RWPE2 (cell line): ENCODE measurements around the gene NAA16.

Experiments
- ATAC-seq: fragments of 200-7000 bp; cut with Tn5 transposase; 3 replicates; pipeline ENCODE4 v1.9.1; 2021; ENCODE audit warnings: low read depth
- DNase-seq: peaks from one replicate; pipeline ENCODE4 v3.0.0-alpha.2; 2020; ENCODE audit warnings: low spot score
- H3K27ac ChIP-seq: fragments of 450-650 bp; 2 replicates; pipeline ENCODE4 v1.5.1; 2017; ENCODE audit warnings: mild to moderate bottlenecking; ENCODE audit not compliant: poor library complexity, severe bottlenecking
- H3K27me3 ChIP-seq: fragments of 250-450 bp; sonication (Bioruptor Pico); 2 replicates; pipeline ENCODE4 v1.5.1; 2021; ENCODE audit warnings: mild to moderate bottlenecking, moderate library complexity; ENCODE audit not compliant: insufficient read depth, poor library complexity, severe bottlenecking
- H3K36me3 ChIP-seq: fragments of 250-450 bp; sonication (Bioruptor Pico); 2 replicates; pipeline ENCODE4 v1.5.1; 2020; ENCODE audit warnings: low read depth, mild to moderate bottlenecking, moderate library complexity
- H3K4me1 ChIP-seq: fragments of 250-450 bp; sonication (Bioruptor Pico); 2 replicates; pipeline ENCODE4 v1.5.1; 2021; ENCODE audit warnings: mild to moderate bottlenecking, moderate library complexity; ENCODE audit not compliant: insufficient read depth, poor library complexity, severe bottlenecking
- H3K4me3 ChIP-seq: fragments of 250-450 bp; sonication (Bioruptor Pico); 2 replicates; pipeline ENCODE4 v1.5.1; 2021; ENCODE audit warnings: mild to moderate bottlenecking, moderate library complexity; ENCODE audit not compliant: severe bottlenecking
- H3K9me3 ChIP-seq: fragments of 250-450 bp; sonication (Bioruptor Pico); 2 replicates; pipeline ENCODE4 v1.5.1; 2021; ENCODE audit warnings: mild to moderate bottlenecking, moderate library complexity; ENCODE audit not compliant: severe bottlenecking
- TF ChIP-seq, protein P1 (sequence below): fragments of 450-650 bp; IDR thresholded peaks from one replicate; pipeline ENCODE4 v1.5.1; 2017; ENCODE audit warnings: mild to moderate bottlenecking, moderate library complexity; ENCODE audit not compliant: poor library complexity, severe bottlenecking

NAA16 gene

DNA sequence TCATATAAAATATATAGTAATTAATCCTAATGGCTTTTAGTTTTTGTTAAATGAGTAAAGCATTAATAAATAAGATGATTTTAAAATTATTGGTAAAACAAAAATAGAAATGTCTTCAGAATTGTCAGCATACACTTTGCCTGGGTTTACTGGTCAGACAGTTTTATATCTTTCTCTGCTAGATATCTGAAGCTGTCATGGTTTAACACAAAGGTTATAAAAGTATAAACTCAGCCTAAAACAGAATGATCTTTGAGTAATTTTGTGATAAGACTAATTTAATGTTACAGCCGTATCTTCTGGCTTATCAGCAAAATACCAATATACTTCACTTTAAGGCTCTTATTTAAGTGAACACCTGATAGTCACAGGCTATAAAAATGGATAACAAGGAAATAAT is 17.8 kb upstream of the NAA16 start:
- Histone ChIP-seq H3K4me3 (no peak overlapping the region), H3K9me3 (peaks cover 3% of the 10 kb centered on the region), H3K27ac (no peak overlapping the region), H3K36me3 (no peaks in the 10 kb centered on the region), H3K27me3 (no peaks in the 10 kb centered on the region), H3K4me1 (no peaks in the 10 kb centered on the region)
- TF ChIP-seq, protein P1, sequence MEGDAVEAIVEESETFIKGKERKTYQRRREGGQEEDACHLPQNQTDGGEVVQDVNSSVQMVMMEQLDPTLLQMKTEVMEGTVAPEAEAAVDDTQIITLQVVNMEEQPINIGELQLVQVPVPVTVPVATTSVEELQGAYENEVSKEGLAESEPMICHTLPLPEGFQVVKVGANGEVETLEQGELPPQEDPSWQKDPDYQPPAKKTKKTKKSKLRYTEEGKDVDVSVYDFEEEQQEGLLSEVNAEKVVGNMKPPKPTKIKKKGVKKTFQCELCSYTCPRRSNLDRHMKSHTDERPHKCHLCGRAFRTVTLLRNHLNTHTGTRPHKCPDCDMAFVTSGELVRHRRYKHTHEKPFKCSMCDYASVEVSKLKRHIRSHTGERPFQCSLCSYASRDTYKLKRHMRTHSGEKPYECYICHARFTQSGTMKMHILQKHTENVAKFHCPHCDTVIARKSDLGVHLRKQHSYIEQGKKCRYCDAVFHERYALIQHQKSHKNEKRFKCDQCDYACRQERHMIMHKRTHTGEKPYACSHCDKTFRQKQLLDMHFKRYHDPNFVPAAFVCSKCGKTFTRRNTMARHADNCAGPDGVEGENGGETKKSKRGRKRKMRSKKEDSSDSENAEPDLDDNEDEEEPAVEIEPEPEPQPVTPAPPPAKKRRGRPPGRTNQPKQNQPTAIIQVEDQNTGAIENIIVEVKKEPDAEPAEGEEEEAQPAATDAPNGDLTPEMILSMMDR = no peak
- DNase-seq (no peak), ATAC-seq (no peak)

DNA sequence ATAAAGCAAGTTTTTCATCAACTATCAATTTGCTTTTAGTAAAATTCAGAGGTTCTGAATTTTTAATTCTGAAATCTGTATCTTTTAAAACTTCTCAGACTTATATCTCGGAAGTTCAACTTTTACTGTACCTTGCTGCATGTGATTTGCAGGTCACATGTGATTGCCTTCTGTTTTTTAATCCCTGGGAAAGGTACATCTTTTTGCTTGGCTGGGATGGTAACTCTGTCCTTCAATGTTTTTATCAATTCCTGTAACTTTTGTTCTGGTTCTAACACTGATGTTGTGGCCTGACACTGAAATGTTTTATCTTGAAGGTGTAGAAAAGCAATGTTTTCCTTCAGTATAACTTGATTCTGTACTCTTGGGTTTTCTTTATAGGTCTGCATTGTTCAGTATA is 16.2 kb upstream of the NAA16 start:
- H3K27me3 ChIP-seq = no peaks in the 10 kb centered on the region
- H3K4me1 ChIP-seq = no peaks in the 10 kb centered on the region
- H3K36me3 ChIP-seq = no peaks in the 10 kb centered on the region
- no peak overlapping the region for H3K27ac ChIP-seq
- TF ChIP-seq, protein P1 = no peak
- no peak overlapping the region for H3K4me3 ChIP-seq
- DNase-seq = no peak
- H3K9me3 ChIP-seq = peaks cover 3% of the 10 kb centered on the region
- ATAC-seq = no peak

DNA sequence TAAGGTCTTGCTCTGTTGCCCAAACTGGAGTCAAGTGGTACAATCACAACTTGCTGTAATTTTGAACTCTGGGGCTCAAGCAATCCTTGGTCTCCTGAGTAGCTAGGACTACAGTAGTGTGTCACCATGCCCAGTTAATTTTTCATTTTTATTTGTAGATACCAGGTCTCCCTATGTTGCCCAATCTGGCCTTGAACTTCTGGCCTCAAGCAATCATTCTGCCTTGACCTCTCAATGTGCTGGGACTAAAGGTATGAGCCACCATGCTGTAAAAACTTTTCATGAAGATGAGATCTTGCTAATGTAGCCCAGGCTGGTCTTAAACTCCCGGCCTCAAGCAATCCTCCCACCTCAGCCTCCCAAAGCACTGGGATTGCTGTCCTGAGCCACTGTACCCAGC is 15.1 kb upstream of the NAA16 start:
- H3K36me3 ChIP-seq = no peaks in the 10 kb centered on the region
- H3K27me3 ChIP-seq = no peaks in the 10 kb centered on the region
- TF ChIP-seq, protein P1 = no peak
- H3K4me1 ChIP-seq = no peaks in the 10 kb centered on the region
- no peak overlapping the region for H3K27ac ChIP-seq
- peaks cover 3% of the 10 kb centered on the region for H3K9me3 ChIP-seq
- ATAC-seq (no peak), DNase-seq (no peak)
- H3K4me3 ChIP-seq = no peak overlapping the region

DNA sequence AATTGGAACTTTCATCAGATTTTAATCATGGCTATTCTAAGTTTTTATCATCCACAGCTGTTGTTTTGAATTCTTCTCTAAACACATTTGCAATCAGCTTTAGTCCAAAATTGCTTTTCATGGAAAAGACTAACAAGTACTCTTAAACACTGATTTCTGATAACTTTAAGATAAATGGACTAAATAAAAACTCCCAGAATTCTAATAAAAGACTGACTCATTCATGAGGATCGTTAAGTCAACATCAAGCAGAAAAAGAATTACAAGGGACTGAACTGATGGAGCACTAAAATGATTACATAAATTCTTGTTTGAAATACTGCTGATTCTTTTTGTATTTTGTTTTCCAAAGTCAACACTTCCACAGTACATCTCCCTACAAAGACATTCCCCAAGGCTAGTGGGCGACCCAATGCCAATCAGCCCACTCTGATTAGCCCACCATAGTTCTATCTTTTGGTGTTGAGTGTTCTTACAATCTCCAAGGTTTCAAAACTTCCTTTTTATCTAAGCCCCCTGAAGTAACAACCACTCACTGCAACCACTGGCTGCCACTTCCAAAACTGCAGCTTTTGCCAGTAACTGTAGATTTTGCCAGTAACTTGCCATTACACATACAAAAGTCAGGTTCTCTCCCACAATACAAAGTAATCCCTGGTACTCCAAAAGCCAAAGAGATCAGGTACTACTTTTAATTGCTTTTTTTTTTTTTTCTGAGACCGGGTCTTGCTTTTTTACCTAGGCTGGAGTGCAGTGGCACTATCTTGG is 14.0 kb upstream of the NAA16 start:
- TF ChIP-seq, protein P1 = no peak
- ATAC-seq (no peak), DNase-seq (no peak)
- Histone ChIP-seq H3K4me3 (no peak overlapping the region), H3K36me3 (no peaks in the 10 kb centered on the region), H3K27me3 (no peaks in the 10 kb centered on the region), H3K9me3 (peaks cover 3% of the 10 kb centered on the region), H3K27ac (no peak overlapping the region), H3K4me1 (no peaks in the 10 kb centered on the region)
